HFFc6 (cell line): ENCODE measurements around the gene IMMP2L. TPM values are rescaled to one million over a fixed set of nuclear protein-coding genes. Genes with fewer than 3 reads are reported as not detected.

Source experiments
- DNase-seq: peaks from one replicate; pipeline ENCODE4 v3.0.0-alpha.2; 2018
- H3K27ac Mint-ChIP-seq: 2 replicates; pipeline ENCODE4 v1.8.0; 2020; ENCODE audit warnings: mild to moderate bottlenecking, mixed read lengths
- H3K27me3 Mint-ChIP-seq: 2 replicates; pipeline ENCODE4 v1.8.0; 2021; ENCODE audit warnings: mild to moderate bottlenecking, moderate library complexity, mixed read lengths; ENCODE audit not compliant: insufficient read depth
- H3K36me3 Mint-ChIP-seq: 2 replicates; pipeline ENCODE4 v1.8.0; 2021; ENCODE audit warnings: low read depth, mixed read lengths
- H3K4me1 Mint-ChIP-seq: 2 replicates; pipeline ENCODE4 v1.8.0; 2020; ENCODE audit warnings: low read depth, mixed read lengths
- H3K4me3 Mint-ChIP-seq: 2 replicates; pipeline ENCODE4 v1.8.0; 2020; ENCODE audit warnings: mild to moderate bottlenecking, moderate library complexity, mixed read lengths
- H3K9me3 Mint-ChIP-seq: 2 replicates; pipeline ENCODE4 v1.8.0; 2020; ENCODE audit warnings: mild to moderate bottlenecking, mixed read lengths
- CTCF ChIP-seq: fragments of 200-600 bp; sonication (generic); IDR thresholded peaks from 2 replicates; pipeline ENCODE4 v1.5.0; 2021; ENCODE audit warnings: antibody characterized with exemption, mild to moderate bottlenecking
- total RNA-seq, 6 experiments: library from RNA; stranded (reverse); fragmentation: NEBNext Ultra II Directional; extraction: Animal tissue kit (Norgen Biotek cat#: 25700); gene quantifications; 2 replicates in 1 of 6; 3 replicates in 5 of 6; pipeline ENCODE4 v1.2.3, GENCODE V29; 2021

IMMP2L gene
- total RNA-seq, 6 experiments from 2014 or later = 7.2 to 13.6 (median 10.1) TPM

DNA sequence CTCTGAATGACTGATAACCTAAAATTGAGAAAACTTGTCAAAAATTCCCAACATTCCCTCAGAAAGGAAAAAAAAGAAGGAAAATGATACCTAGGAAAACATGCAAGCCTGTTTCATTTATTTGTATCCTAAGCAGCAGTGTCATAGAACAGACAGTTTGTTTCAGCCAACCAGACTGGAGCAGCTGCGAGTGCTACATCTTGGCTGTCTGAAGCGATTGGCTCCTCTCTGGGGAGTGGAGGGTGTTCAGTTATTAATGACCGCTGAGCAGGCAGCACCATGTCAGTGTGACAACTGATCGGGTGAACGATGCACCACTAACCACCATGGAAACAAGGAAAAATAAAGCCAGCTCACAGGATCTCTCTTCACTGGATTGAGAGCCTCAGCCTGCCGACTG lies 471.4 kb downstream of the IMMP2L start, which contains the start of gene LRRN3:
Gene LRRN3, plus strand, starts transcription at position 282 of the 400 bp plus-strand sequence. CDS start 31,646 bp downstream, outside the sequence.
- Mint-ChIP-seq H3K4me1 (peaks cover 51% of the 10 kb centered on the region), H3K36me3 (no peaks in the 10 kb centered on the region; the same call in none of the 2 replicates), H3K27ac (peak within 1 kb of the TSS; percentile 64; the same call in 1 of the 2 replicates), H3K9me3 (no peaks in the 10 kb centered on the region), H3K4me3 (peak within 1 kb of the TSS; percentile 94), H3K27me3 (no peaks in the 10 kb centered on the region)
- TF ChIP-seq CTCF = no peak
- peak; percentile 57 for DNase-seq

DNA sequence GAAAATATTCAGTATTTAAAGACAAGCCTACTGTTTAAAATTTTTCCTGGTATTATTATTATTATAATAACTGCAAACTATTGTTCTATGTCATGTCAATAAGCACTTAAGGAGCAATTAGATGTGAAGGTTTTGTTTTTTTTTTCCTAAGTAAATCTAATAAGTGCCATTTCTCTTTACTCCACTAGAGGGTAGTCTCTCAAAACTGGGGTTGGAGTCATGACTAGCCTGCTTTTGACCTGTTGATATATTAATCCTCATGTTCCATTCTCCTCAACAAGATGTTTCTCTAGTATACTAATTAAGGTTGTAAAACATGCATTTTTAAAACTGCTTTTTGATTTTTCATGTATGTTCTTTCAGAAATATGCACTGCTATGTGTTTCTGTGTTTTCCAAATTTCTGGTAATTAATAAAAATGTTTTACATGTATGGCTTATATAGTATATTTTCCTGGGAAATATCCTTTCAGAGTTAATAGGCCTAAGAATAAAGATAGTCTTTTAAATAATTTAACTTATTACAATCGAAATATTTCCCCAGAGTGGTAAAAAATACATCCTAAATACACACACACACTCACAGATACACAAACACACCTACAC lies 472.4 kb downstream of the IMMP2L start:
- H3K36me3 Mint-ChIP-seq = no peaks in the 10 kb centered on the region; the same call in none of the 2 replicates
- DNase-seq = peak; percentile 40
- peak; percentile 92 for TF ChIP-seq CTCF
- H3K4me1 Mint-ChIP-seq = peaks cover 46% of the 10 kb centered on the region
- H3K9me3 Mint-ChIP-seq = no peaks in the 10 kb centered on the region
- H3K4me3 Mint-ChIP-seq = no peak overlapping the region
- H3K27ac Mint-ChIP-seq = no peak overlapping the region
- no peaks in the 10 kb centered on the region for H3K27me3 Mint-ChIP-seq

GRCh38 chr7:111088328-111088727 lies 474.0 kb downstream of the IMMP2L start:
- H3K27me3 Mint-ChIP-seq = no peaks in the 10 kb centered on the region
- peaks cover 45% of the 10 kb centered on the region for H3K4me1 Mint-ChIP-seq
- DNase-seq = no peak
- no peak overlapping the region for H3K27ac Mint-ChIP-seq
- H3K9me3 Mint-ChIP-seq = no peaks in the 10 kb centered on the region
- TF ChIP-seq CTCF = no peak
- H3K36me3 Mint-ChIP-seq = no peaks in the 10 kb centered on the region; the same call in 1 of the 2 replicates
- no peak overlapping the region for H3K4me3 Mint-ChIP-seq

DNA sequence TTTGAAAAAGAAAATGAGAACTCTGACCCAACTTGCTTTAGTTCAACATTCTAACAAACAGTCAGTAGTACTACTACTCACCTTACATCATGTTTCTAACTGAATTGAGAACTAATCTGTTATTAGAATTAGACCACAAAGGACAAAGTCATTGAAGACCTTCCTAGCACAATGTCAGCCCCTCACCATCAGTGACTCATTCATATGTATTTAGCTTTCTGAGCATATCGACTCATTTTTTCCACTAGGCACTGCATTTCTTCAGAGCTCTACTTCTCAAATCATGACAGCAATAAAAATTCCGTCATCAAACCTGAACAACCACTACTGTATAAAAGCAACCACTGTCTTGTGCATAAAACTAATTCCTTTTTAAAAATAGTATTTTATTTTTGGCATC lies 475.8 kb downstream of the IMMP2L start:
- no peak for TF ChIP-seq CTCF
- DNase-seq = no peak
- H3K4me1 Mint-ChIP-seq = peaks cover 45% of the 10 kb centered on the region
- no peaks in the 10 kb centered on the region; the same call in 1 of the 2 replicates for H3K36me3 Mint-ChIP-seq
- H3K9me3 Mint-ChIP-seq = no peaks in the 10 kb centered on the region
- H3K4me3 Mint-ChIP-seq = no peak overlapping the region
- no peaks in the 10 kb centered on the region for H3K27me3 Mint-ChIP-seq
- H3K27ac Mint-ChIP-seq = no peak overlapping the region

DNA sequence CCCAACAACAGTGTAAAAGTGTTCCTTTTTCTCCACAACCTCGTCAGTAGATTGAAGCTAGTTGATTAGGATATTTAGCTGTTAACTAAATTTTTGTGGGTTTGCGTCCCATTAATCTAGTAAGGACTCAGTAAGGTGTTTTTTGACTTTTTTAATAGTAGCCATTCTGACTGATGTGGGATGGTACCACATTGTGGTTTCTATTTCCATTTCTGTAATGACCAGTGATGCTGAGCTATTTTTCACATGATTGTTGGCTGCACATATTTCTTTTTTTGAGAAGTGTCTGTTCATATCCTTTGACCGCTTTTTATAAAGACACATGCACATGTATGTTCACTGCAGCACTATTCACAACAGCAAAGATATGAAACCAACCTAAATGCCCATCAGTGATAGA lies 476.9 kb downstream of the IMMP2L start:
- DNase-seq = no peak
- Mint-ChIP-seq H3K27ac (no peak overlapping the region), H3K9me3 (no peaks in the 10 kb centered on the region), H3K36me3 (no peaks in the 10 kb centered on the region; the same call in 1 of the 2 replicates), H3K27me3 (no peaks in the 10 kb centered on the region), H3K4me1 (peaks cover 43% of the 10 kb centered on the region), H3K4me3 (no peak overlapping the region)
- TF ChIP-seq CTCF = no peak
